ENCODE measurements around the gene NUDT5.
"Not testable (repeated sequence)": the region's sequence is repeated elsewhere in the genome, so short reads cannot be mapped to it uniquely, and the experiment has no call there.

The NUDT5 gene

DNA sequence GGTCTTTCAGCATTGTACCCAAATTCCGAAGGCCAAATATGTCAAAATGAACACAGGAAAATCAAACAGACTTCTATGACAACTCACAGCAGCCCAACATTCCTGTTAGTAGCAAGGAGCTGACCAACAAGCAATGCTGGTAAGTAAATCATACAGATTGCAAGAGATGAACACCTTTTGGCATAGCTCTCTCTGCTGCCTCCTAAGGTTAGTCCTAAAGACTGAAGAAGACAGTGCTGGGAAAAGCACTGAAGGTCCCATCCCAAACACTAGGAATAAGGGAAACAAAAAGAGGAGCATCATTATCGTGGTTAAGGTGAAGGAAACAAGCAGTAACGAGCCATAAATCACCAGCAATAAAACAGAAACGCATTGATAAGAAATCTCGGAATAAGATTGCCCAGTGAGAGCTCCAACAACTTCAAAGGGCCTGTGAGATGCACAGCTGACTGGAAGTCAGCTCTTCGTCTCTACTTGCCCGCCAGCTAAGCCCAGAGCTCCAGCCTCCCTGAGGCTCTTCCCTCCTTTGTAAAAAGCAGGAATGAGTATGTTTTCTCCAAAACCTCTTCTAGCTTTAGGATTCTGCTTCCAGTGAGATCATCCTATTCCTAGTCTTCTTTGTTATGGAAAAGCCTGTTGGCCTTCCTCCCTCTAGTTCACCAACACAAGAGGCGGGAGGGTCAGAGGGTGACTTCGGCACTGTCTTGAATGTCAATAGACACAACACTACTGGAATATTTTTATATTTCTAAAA, 15.3 kb downstream of the NUDT5 start:
- TF ChIP-seq, protein P1, sequence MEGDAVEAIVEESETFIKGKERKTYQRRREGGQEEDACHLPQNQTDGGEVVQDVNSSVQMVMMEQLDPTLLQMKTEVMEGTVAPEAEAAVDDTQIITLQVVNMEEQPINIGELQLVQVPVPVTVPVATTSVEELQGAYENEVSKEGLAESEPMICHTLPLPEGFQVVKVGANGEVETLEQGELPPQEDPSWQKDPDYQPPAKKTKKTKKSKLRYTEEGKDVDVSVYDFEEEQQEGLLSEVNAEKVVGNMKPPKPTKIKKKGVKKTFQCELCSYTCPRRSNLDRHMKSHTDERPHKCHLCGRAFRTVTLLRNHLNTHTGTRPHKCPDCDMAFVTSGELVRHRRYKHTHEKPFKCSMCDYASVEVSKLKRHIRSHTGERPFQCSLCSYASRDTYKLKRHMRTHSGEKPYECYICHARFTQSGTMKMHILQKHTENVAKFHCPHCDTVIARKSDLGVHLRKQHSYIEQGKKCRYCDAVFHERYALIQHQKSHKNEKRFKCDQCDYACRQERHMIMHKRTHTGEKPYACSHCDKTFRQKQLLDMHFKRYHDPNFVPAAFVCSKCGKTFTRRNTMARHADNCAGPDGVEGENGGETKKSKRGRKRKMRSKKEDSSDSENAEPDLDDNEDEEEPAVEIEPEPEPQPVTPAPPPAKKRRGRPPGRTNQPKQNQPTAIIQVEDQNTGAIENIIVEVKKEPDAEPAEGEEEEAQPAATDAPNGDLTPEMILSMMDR (IDR thresholded peaks at IDR 0.05; ENCODE audit: poor library complexity, severe bottlenecking), result no peak
- Histone ChIP-seq H3K27me3 (ENCODE audit: insufficient read depth, poor library complexity, severe bottlenecking) (no peaks in the 10 kb centered on the region), H3K36me3 (ENCODE audit: low read depth) (peaks cover 88% of the 10 kb centered on the region), H3K4me3 (ENCODE audit: severe bottlenecking) (no peak overlapping the region), H3K4me1 (ENCODE audit: insufficient read depth, poor library complexity, severe bottlenecking) (no peaks in the 10 kb centered on the region), H3K27ac (ENCODE audit: poor library complexity, severe bottlenecking) (no peak overlapping the region), H3K9me3 (ENCODE audit: severe bottlenecking) (no peaks in the 10 kb centered on the region)
- no peak for DNase-seq (ENCODE audit: low spot score)
- no peak for ATAC-seq (ENCODE audit: low read depth)

DNA sequence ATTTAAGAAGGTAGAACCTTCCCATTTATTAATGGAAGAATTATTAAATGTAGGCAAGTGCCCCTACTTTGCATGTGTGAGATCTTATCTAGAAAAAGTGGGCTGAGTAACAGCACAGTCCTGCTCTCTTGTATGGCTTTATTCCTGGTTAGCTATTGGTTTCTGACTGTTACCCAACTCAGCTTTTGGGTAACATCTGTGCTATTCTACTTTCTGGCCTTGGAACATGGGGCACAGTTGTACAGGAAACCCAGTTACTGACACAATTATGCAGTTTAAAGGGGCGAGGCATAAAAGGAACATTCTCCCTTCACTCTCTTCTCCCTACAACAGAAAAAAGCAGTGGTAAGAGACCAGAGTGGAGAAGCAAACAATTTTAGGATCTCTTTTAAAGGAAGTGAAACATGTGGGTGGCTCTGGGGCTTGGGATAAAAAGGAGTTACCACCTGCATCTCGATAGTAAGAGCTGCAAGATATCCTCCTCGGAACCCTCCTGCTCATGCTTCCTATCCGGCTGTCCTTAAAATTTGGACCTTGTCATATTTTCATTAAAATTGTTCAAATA, 16.0 kb downstream of the NUDT5 start:
- H3K4me3 ChIP-seq (ENCODE audit: severe bottlenecking), result no peak overlapping the region
- no peak overlapping the region for H3K27ac ChIP-seq (ENCODE audit: poor library complexity, severe bottlenecking)
- TF ChIP-seq, protein P1 (IDR thresholded peaks at IDR 0.05; ENCODE audit: poor library complexity, severe bottlenecking), result no peak
- ATAC-seq (ENCODE audit: low read depth) (no peak), DNase-seq (ENCODE audit: low spot score) (no peak)
- peaks cover 88% of the 10 kb centered on the region for H3K36me3 ChIP-seq (ENCODE audit: low read depth)
- no peaks in the 10 kb centered on the region for H3K9me3 ChIP-seq (ENCODE audit: severe bottlenecking)
- H3K27me3 ChIP-seq (ENCODE audit: insufficient read depth, poor library complexity, severe bottlenecking), result no peaks in the 10 kb centered on the region
- no peaks in the 10 kb centered on the region for H3K4me1 ChIP-seq (ENCODE audit: insufficient read depth, poor library complexity, severe bottlenecking)

DNA sequence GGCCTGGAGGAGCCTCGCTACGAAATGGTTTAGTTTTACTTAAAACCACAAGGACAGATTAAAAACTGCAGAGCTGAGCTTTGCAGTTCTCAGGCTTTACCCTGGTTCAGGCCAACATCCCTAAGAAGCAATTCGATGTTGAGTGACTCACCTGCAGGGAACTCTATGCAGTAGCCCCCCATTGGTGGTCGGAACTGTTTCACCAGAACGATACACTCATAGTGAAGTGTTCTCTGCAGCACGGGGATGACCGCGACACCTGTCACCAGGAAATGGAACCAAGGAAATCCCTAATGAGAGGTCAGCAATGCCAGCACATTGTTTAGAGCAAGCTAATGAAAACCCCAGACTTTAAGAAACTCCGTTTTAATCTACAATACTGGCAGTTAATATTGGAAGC, 18.0 kb downstream of the NUDT5 start:
- TF ChIP-seq, protein P1 (IDR thresholded peaks at IDR 0.05; ENCODE audit: poor library complexity, severe bottlenecking), result no peak
- no peaks in the 10 kb centered on the region for H3K27me3 ChIP-seq (ENCODE audit: insufficient read depth, poor library complexity, severe bottlenecking)
- no peaks in the 10 kb centered on the region for H3K4me1 ChIP-seq (ENCODE audit: insufficient read depth, poor library complexity, severe bottlenecking)
- DNase-seq (ENCODE audit: low spot score), result no peak
- no peak overlapping the region for H3K27ac ChIP-seq (ENCODE audit: poor library complexity, severe bottlenecking)
- peaks cover 87% of the 10 kb centered on the region for H3K36me3 ChIP-seq (ENCODE audit: low read depth)
- no peaks in the 10 kb centered on the region for H3K9me3 ChIP-seq (ENCODE audit: severe bottlenecking)
- no peak overlapping the region for H3K4me3 ChIP-seq (ENCODE audit: severe bottlenecking)
- peak; percentile 36; the same call in 1 of the 3 replicates for ATAC-seq (ENCODE audit: low read depth)

DNA sequence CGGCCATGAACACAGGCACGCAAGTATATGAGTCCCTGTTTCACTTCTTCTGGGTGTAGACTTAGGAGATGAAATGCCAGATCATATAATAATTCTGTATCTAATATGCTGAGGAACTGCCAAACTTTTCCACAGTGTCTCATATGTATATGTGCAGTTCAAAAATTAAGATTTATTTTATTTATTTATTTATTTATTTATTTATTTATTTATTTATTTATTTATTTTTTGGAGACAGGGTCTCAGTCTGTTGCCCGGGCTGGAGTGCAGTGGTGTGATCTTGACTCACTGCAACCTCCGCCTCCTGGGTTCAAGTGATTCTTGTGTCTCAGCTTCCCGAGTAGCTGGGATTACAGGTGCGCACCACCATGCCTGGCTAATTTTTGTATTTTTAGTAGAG, 24.2 kb downstream of the NUDT5 start:
- DNase-seq (ENCODE audit: low spot score); H3K27ac ChIP-seq (ENCODE audit: poor library complexity, severe bottlenecking); ATAC-seq (ENCODE audit: low read depth); H3K4me3 ChIP-seq (ENCODE audit: severe bottlenecking); H3K4me1 ChIP-seq (ENCODE audit: insufficient read depth, poor library complexity, severe bottlenecking); H3K27me3 ChIP-seq (ENCODE audit: insufficient read depth, poor library complexity, severe bottlenecking); H3K9me3 ChIP-seq (ENCODE audit: severe bottlenecking): not testable (repeated sequence)
- peaks cover 83% of the 10 kb centered on the region for H3K36me3 ChIP-seq (ENCODE audit: low read depth)

DNA sequence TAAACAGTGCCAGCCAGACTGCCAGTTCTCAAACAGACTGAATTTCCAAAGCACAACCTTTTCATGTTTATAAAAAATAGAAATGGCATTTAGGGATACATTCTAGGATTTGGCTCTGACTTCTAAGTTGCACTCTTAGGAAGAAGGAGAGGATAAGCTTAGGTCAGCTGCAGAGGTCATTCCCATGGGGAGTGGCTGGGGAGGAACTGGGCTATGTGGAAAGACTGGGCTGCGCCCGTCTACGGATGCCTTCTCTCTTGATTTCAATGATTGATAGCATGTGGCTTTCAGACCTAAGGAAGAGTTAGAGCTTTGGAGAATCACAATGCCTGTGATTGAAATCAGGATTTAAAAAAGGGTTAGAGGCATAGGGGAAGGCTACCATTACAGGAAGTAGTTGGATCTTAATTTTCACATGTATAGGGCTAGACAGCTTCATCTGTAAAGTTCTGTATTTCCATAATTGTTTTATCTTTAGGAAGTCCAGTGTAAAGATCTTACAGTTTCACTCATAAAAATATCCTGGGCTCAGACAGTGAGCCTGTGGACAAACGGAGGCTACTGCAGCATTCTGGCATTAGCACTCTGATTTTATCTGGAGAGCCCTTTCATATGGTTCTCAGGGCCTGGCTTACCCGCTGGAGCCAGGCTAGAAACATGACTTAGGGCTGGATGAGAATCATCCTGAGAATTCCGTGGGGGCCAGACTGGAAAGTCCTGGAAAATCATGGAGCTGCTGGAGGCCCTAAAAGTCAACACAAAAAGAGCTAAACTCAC, 29.5 kb downstream of the NUDT5 start:
- no peak overlapping the region for H3K27ac ChIP-seq (ENCODE audit: poor library complexity, severe bottlenecking)
- peaks cover 77% of the 10 kb centered on the region for H3K36me3 ChIP-seq (ENCODE audit: low read depth)
- H3K27me3 ChIP-seq (ENCODE audit: insufficient read depth, poor library complexity, severe bottlenecking), result no peaks in the 10 kb centered on the region
- TF ChIP-seq, protein P1 (IDR thresholded peaks at IDR 0.05; ENCODE audit: poor library complexity, severe bottlenecking), result no peak
- peaks cover 1% of the 10 kb centered on the region for H3K9me3 ChIP-seq (ENCODE audit: severe bottlenecking)
- no peak for ATAC-seq (ENCODE audit: low read depth)
- H3K4me1 ChIP-seq (ENCODE audit: insufficient read depth, poor library complexity, severe bottlenecking), result no peaks in the 10 kb centered on the region
- H3K4me3 ChIP-seq (ENCODE audit: severe bottlenecking), result no peak overlapping the region
- no peak for DNase-seq (ENCODE audit: low spot score)
